ENCODE data around the gene LZTS3. TPM values are rescaled to one million over a fixed set of nuclear protein-coding genes. Genes with fewer than 3 reads are reported as not detected.

Gene LZTS3
- total and polyA plus RNA-seq, 10 of the 15 experiments (the other 5 are each of a cell fraction or from before 2014, with no cell fraction given): 0.03 to 0.90 (median 0.22) TPM

DNA sequence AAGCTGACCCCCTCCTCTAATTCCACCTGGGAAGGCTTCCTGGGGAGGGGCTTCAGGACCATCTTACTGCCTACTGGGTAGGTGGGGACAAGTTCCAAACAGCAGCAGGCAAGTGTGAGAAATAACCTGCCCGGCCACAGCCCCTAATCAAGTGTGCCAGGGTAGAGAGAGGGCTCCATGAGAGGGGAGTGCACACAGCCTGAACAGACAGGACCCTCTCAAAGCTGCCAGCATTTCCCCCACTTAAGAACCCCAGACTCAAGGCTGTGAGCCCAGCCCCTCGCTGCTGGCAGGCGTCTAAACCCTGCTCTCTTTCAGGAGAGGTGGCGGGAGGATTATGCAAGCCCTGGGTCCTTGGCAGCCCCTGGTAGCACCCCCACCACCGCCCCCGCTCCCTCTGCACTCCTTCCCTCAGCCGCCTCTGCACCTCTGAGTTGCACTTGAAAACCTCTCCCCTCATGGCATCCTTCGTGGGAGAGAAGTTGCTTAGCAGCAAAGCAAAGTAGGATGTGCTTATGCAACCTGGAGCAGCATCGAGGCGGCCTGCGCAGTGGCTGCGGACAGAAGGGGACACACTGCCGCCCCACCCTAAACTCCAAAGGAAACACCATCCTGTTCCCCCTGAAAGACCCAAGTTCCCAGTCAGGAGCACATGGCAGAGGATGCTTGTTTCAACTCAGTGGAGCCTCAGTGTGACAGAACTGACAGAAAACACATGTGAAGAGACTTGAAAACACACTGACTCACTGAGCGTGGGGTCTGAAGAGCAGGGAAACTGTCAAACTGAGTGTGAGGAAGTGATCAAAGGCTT, 20.7 kb upstream of the LZTS3 start (continued):
- TF ChIP-seq SIX5 (IDR thresholded peaks at IDR 0.05; ENCODE audit: low read depth, low read length, severe bottlenecking) (no peak), HDGF (IDR thresholded peaks at IDR 0.05) (no peak), PML (IDR thresholded peaks at IDR 0.05; ENCODE audit: low read length) (no peak)
- TF ChIP-seq, protein P1, sequence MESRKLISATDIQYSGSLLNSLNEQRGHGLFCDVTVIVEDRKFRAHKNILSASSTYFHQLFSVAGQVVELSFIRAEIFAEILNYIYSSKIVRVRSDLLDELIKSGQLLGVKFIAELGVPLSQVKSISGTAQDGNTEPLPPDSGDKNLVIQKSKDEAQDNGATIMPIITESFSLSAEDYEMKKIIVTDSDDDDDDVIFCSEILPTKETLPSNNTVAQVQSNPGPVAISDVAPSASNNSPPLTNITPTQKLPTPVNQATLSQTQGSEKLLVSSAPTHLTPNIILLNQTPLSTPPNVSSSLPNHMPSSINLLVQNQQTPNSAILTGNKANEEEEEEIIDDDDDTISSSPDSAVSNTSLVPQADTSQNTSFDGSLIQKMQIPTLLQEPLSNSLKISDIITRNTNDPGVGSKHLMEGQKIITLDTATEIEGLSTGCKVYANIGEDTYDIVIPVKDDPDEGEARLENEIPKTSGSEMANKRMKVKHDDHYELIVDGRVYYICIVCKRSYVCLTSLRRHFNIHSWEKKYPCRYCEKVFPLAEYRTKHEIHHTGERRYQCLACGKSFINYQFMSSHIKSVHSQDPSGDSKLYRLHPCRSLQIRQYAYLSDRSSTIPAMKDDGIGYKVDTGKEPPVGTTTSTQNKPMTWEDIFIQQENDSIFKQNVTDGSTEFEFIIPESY (IDR thresholded peaks at IDR 0.05): no peak
- TF ChIP-seq, protein P2, sequence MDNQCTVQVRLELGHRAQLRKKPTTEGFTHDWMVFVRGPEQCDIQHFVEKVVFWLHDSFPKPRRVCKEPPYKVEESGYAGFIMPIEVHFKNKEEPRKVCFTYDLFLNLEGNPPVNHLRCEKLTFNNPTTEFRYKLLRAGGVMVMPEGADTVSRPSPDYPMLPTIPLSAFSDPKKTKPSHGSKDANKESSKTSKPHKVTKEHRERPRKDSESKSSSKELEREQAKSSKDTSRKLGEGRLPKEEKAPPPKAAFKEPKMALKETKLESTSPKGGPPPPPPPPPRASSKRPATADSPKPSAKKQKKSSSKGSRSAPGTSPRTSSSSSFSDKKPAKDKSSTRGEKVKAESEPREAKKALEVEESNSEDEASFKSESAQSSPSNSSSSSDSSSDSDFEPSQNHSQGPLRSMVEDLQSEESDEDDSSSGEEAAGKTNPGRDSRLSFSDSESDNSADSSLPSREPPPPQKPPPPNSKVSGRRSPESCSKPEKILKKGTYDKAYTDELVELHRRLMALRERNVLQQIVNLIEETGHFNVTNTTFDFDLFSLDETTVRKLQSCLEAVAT (IDR thresholded peaks at IDR 0.05): no peak
- TF ChIP-seq, protein P3, sequence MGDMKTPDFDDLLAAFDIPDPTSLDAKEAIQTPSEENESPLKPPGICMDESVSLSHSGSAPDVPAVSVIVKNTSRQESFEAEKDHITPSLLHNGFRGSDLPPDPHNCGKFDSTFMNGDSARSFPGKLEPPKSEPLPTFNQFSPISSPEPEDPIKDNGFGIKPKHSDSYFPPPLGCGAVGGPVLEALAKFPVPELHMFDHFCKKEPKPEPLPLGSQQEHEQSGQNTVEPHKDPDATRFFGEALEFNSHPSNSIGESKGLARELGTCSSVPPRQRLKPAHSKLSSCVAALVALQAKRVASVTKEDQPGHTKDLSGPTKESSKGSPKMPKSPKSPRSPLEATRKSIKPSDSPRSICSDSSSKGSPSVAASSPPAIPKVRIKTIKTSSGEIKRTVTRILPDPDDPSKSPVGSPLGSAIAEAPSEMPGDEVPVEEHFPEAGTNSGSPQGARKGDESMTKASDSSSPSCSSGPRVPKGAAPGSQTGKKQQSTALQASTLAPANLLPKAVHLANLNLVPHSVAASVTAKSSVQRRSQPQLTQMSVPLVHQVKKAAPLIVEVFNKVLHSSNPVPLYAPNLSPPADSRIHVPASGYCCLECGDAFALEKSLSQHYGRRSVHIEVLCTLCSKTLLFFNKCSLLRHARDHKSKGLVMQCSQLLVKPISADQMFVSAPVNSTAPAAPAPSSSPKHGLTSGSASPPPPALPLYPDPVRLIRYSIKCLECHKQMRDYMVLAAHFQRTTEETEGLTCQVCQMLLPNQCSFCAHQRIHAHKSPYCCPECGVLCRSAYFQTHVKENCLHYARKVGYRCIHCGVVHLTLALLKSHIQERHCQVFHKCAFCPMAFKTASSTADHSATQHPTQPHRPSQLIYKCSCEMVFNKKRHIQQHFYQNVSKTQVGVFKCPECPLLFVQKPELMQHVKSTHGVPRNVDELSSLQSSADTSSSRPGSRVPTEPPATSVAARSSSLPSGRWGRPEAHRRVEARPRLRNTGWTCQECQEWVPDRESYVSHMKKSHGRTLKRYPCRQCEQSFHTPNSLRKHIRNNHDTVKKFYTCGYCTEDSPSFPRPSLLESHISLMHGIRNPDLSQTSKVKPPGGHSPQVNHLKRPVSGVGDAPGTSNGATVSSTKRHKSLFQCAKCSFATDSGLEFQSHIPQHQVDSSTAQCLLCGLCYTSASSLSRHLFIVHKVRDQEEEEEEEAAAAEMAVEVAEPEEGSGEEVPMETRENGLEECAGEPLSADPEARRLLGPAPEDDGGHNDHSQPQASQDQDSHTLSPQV (IDR thresholded peaks at IDR 0.05): no peak
